IMR-90 (cell line): ENCODE results near the gene COX7A2L. TPM values are rescaled to one million over a fixed set of nuclear protein-coding genes. Genes with fewer than 3 reads are reported as not detected.

Experiments
- ATAC-seq: fragments of 200-7000 bp; cut with Tn5 transposase; 2 replicates; pipeline ENCODE4 v1.9.1; 2020; ENCODE audit warnings: low read depth, mild to moderate bottlenecking, moderate library complexity
- BruUV-seq: library from RNA; stranded (reverse); fragments of 400-500 nt; replicated peaks from 2 replicates; lab custom pipeline; 2021; lab: Mats Ljungman, UMichigan
- CTCF ChIA-PET: fragments of 300-600 bp; formaldehyde crosslinking; extraction: SDS; loops from one replicate; lab custom pipeline; 2021; ENCODE audit warnings: antibody characterized with exemption; lab: Yijun Ruan, JAX
- POLR2A ChIA-PET: fragments of 300-600 bp; sonication (Branson Sonifier 250); formaldehyde crosslinking; loops from one replicate; lab custom pipeline; 2022; ENCODE audit warnings: antibody characterized with exemption; ENCODE audit not compliant: unreplicated experiment; lab: Charles Lee
- DNase-seq: peaks from one replicate; pipeline ENCODE4 v3.0.0; 2013
- H2AFZ ChIP-seq: replicated peaks from 2 replicates; pipeline ENCODE3; 2013; ENCODE audit warnings: low read length, mild to moderate bottlenecking; ENCODE audit not compliant: poor library complexity
- H2AK5ac ChIP-seq: 2 replicates; pipeline ENCODE4 v1.6.1; 2013; ENCODE audit warnings: low read depth, low read length, inconsistent platforms
- H2AK9ac ChIP-seq: replicated peaks from 2 replicates; pipeline ENCODE3; 2013; ENCODE audit warnings: mild to moderate bottlenecking, low read depth, low read length, moderate library complexity; ENCODE audit not compliant: poor library complexity
- H2BK120ac ChIP-seq: 2 replicates; pipeline ENCODE4 v1.6.1; 2013; ENCODE audit warnings: low read depth, low read length, inconsistent platforms
- H2BK15ac ChIP-seq: 3 replicates; pipeline ENCODE4 v1.6.1; 2013; ENCODE audit warnings: low read depth, low read length, inconsistent platforms
- H2BK20ac ChIP-seq: 2 replicates; pipeline ENCODE4 v1.6.1; 2013; ENCODE audit warnings: low read depth, mild to moderate bottlenecking, inconsistent platforms, low read length, moderate library complexity
- H2BK5ac ChIP-seq: 2 replicates; pipeline ENCODE4 v1.6.1; 2013; ENCODE audit warnings: mild to moderate bottlenecking, low read depth, low read length, inconsistent platforms; ENCODE audit not compliant: poor library complexity, severe bottlenecking
- H3K14ac ChIP-seq: replicated peaks from 2 replicates; pipeline ENCODE4 v1.6.1; 2013; ENCODE audit warnings: low read depth, low read length, inconsistent platforms
- H3K18ac ChIP-seq: 2 replicates; pipeline ENCODE4 v1.6.1; 2013; ENCODE audit warnings: low read depth, low read length, control low read depth
- H3K23ac ChIP-seq: 2 replicates; pipeline ENCODE4 v1.6.1; 2013; ENCODE audit warnings: low read depth, low read length, inconsistent platforms
- H3K27ac ChIP-seq: 2 replicates; pipeline ENCODE4 v1.5.1; 2013; ENCODE audit warnings: mild to moderate bottlenecking, control low read depth, low read length; ENCODE audit not compliant: insufficient read depth
- H3K27me3 ChIP-seq: 2 replicates; pipeline ENCODE4 v1.6.1; 2013; ENCODE audit warnings: low read length; ENCODE audit not compliant: control insufficient read depth, insufficient read depth
- H3K36me3 ChIP-seq: 2 replicates; pipeline ENCODE4 v1.6.1; 2013; ENCODE audit warnings: low read length, mixed read lengths; ENCODE audit not compliant: control insufficient read depth, insufficient read depth
- H3K4ac ChIP-seq: 2 replicates; pipeline ENCODE4 v1.6.1; 2013; ENCODE audit warnings: low read depth, low read length, inconsistent platforms
- H3K4me1 ChIP-seq: 2 replicates; pipeline ENCODE4 v1.6.1; 2013; ENCODE audit warnings: low read length, mixed read lengths; ENCODE audit not compliant: control insufficient read depth, insufficient read depth
- H3K4me2 ChIP-seq: 2 replicates; pipeline ENCODE4 v1.6.1; 2013; ENCODE audit warnings: low read depth, mild to moderate bottlenecking, control low read depth, low read length, moderate library complexity
- H3K4me3 ChIP-seq: 2 replicates; pipeline ENCODE4 v1.5.1; 2013; ENCODE audit warnings: low read depth, mild to moderate bottlenecking, control low read depth, low read length, moderate library complexity; ENCODE audit not compliant: insufficient read depth
- H3K56ac ChIP-seq: 2 replicates; pipeline ENCODE4 v1.6.1; 2013; ENCODE audit warnings: low read length, inconsistent platforms; ENCODE audit not compliant: insufficient read depth; ENCODE audit errors: extremely low read depth
- H3K79me1 ChIP-seq, 2 experiments: 2 replicates each; pipeline ENCODE4 v1.6.1; 2013; ENCODE audit warnings: low read length in 2 of 2, inconsistent platforms in 1 of 2, low read depth in 1 of 2
- H3K9ac ChIP-seq: 2 replicates; pipeline ENCODE4 v1.6.1; 2013; ENCODE audit warnings: low read depth, low read length, control low read depth
- H3K9me1 ChIP-seq: 2 replicates; pipeline ENCODE4 v1.6.1; 2013; ENCODE audit warnings: low read length, inconsistent platforms; ENCODE audit not compliant: insufficient read depth
- H3K9me3 ChIP-seq: 2 replicates; pipeline ENCODE4 v1.6.1; 2013; ENCODE audit warnings: low read length; ENCODE audit not compliant: control insufficient read depth, insufficient read depth
- H4K20me1 ChIP-seq: 2 replicates; pipeline ENCODE4 v1.6.1; 2013; ENCODE audit warnings: low read length, inconsistent platforms; ENCODE audit not compliant: insufficient read depth
- H4K5ac ChIP-seq: 2 replicates; pipeline ENCODE4 v1.6.1; 2013; ENCODE audit warnings: mild to moderate bottlenecking, low read depth, low read length, control low read depth
- H4K8ac ChIP-seq, 2 experiments: 2 replicates each; pipeline ENCODE4 v1.6.1; 2013; ENCODE audit warnings: low read depth in 2 of 2, low read length in 2 of 2, control low read depth in 1 of 2, inconsistent platforms in 1 of 2
- H4K91ac ChIP-seq: 2 replicates; pipeline ENCODE4 v1.6.1; 2013; ENCODE audit warnings: low read depth, low read length, inconsistent platforms; ENCODE audit not compliant: insufficient read depth
- CEBPB ChIP-seq: IDR thresholded peaks from 2 replicates; pipeline ENCODE4 v1.6.1; 2012; ENCODE audit warnings: low read depth, low read length, improper control_type of control experiment
- FOS ChIP-seq: fragments of 150-350 bp; IDR thresholded peaks from 2 replicates; pipeline ENCODE4 v1.6.1; 2016; ENCODE audit warnings: low read depth, low read length
- MAFK ChIP-seq: IDR thresholded peaks from 2 replicates; pipeline ENCODE4 v1.6.1; 2012; ENCODE audit warnings: low read depth, low read length, improper control_type of control experiment
- MXI1 ChIP-seq: IDR thresholded peaks from 2 replicates; pipeline ENCODE4 v1.6.1; 2012; ENCODE audit warnings: low read depth, mild to moderate bottlenecking, low read length, moderate library complexity, borderline replicate concordance
- NFE2L2 ChIP-seq: fragments of 150-350 bp; IDR thresholded peaks from 2 replicates; pipeline ENCODE4 v1.6.1; 2016; ENCODE audit warnings: low read depth, mild to moderate bottlenecking, low read length
- RFX5 ChIP-seq: IDR thresholded peaks from 2 replicates; pipeline ENCODE4 v1.8.0; 2012; ENCODE audit warnings: low read depth, mild to moderate bottlenecking, low read length, moderate library complexity
- WGBS, 2 experiments: methylation state at CpG; one replicate each; pipeline versions ENCODE4 v1.1.5 to v1.1.7; 2013; ENCODE audit warnings: missing lambda C conversion rate in 2 of 2; ENCODE audit not compliant: insufficient read length in 1 of 2; ENCODE audit errors: extremely low coverage in 2 of 2; 5-methylcytosine and 5-hydroxymethylcytosine counted together
- dilution Hi-C: fragments of 300-500 bp; cut with HindIII; formaldehyde crosslinking; loops from one replicate; pipeline ENCODE4 v1.14.3; 2018; ENCODE audit warnings: low sequenced_read_pairs; ENCODE audit not compliant: unreplicated experiment
- in situ Hi-C: fragments of 300-500 bp; cut with MboI; formaldehyde crosslinking; loops from 3 replicates; pipeline ENCODE4 v1.14.3; 2019; ENCODE audit warnings: low sequenced_read_pairs, inconsistent platforms, mixed read lengths
- intact Hi-C: fragments of 100-400 bp; cut with micrococcal nuclease; formaldehyde crosslinking; loops from 2 replicates; pipeline ENCODE4 v1.10.0; 2022
- polyA plus RNA-seq, 3 experiments: library from polyadenylated mRNA; depleted of rRNA; stranded (reverse); fragments of >200 nt; gene quantifications; 2 replicates each; pipeline ENCODE4 v1.2.3, GENCODE V29; 2012; ENCODE audit warnings: low replicate concordance in 1 of 3
- total RNA-seq: library from RNA; depleted of rRNA; stranded (reverse); fragments of >200 nt; gene quantifications from 2 replicates; pipeline ENCODE4 v1.2.3, GENCODE V29; 2012
- TF ChIP-seq, protein P1 (sequence below): conservative IDR thresholded peaks from 2 replicates; pipeline ENCODE4 v1.5.1; 2012; ENCODE audit warnings: mild to moderate bottlenecking, low read depth, low read length, improper control_type of control experiment

The COX7A2L gene
- total and polyA plus RNA-seq, 2 of the 4 experiments (the other 2 are of a cell fraction) = 123 to 132 TPM

DNA sequence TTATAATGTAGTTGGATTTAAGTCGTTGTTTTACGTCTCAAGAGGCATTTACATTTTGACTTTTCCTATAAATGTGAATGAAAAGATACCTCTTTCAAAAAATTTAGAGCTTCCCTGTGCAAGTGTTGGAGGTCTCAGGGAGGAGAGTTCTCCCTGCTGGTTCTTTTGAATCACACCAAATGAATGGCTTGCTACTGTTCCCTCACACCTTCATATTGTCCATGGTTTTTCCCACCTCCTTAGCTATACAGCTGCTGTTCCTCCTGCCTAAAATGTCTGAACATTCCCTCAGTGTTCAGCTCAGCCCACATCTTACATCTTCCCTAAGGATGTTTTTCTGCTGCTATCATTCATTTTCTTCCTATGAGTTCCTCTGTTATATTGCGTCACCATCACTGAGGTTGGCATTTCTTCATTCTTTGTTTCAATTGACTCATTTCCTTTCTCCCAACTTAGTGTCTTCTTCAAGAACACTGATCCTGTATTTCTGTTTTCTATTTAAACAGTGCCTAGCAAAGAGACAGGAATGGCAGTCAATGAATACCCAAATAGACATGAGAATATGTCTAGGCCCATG is 46.0 kb downstream of the COX7A2L start:
- H4K91ac ChIP-seq = peak overlapping the region; percentile 68
- H3K23ac ChIP-seq = peak overlapping the region; percentile 90
- peaks cover 12% of the 10 kb centered on the region for H3K9me1 ChIP-seq
- peaks cover 10% of the 10 kb centered on the region for H3K4me1 ChIP-seq
- H2BK120ac ChIP-seq = peak overlapping the region; percentile 95
- no TSS peak for BruUV-seq
- ChIA-PET CTCF (interaction anchor here (0.6 kb wide), 1 partner anchor 101 kb away, joined by 3 read pairs; no protein-coding TSS in a partner anchor), POLR2A (no interaction called here)
- no peak overlapping the region for H3K4me3 ChIP-seq
- ATAC-seq = peak; percentile 93
- no peak overlapping the region for H2AK9ac ChIP-seq
- peak; percentile 100 for TF ChIP-seq CEBPB
- TF ChIP-seq MAFK = peak; percentile 23; the same call in 1 of the 2 replicates
- peak; percentile 63 for TF ChIP-seq FOS
- TF ChIP-seq, protein P1, sequence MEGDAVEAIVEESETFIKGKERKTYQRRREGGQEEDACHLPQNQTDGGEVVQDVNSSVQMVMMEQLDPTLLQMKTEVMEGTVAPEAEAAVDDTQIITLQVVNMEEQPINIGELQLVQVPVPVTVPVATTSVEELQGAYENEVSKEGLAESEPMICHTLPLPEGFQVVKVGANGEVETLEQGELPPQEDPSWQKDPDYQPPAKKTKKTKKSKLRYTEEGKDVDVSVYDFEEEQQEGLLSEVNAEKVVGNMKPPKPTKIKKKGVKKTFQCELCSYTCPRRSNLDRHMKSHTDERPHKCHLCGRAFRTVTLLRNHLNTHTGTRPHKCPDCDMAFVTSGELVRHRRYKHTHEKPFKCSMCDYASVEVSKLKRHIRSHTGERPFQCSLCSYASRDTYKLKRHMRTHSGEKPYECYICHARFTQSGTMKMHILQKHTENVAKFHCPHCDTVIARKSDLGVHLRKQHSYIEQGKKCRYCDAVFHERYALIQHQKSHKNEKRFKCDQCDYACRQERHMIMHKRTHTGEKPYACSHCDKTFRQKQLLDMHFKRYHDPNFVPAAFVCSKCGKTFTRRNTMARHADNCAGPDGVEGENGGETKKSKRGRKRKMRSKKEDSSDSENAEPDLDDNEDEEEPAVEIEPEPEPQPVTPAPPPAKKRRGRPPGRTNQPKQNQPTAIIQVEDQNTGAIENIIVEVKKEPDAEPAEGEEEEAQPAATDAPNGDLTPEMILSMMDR = no peak
- TF ChIP-seq RFX5 = no peak
- no peak for TF ChIP-seq MXI1
- TF ChIP-seq NFE2L2 = no peak
- peak overlapping the region; percentile 74 to 91 for H4K8ac ChIP-seq
- dilution Hi-C loops = no loop called here
- peak overlapping the region; percentile 88 for H2BK20ac ChIP-seq
- peak overlapping the region; percentile 81 for H3K27ac ChIP-seq
- DNase-seq = peak; percentile 96
- peak overlapping the region; percentile 63; the same call in 1 of the 2 replicates for H3K4me2 ChIP-seq
- peak overlapping the region; percentile 28 for H2AFZ ChIP-seq
- H3K9me3 ChIP-seq = no peaks in the 10 kb centered on the region
- H2AK5ac ChIP-seq = peak overlapping the region; percentile 50
- peak overlapping the region; percentile 90 for H3K18ac ChIP-seq
- H4K5ac ChIP-seq = peak overlapping the region; percentile 88; the same call in 1 of the 2 replicates
- H2BK15ac ChIP-seq = peak overlapping the region; percentile 33; the same call in 2 of the 3 replicates
- peak overlapping the region; percentile 94 for H3K14ac ChIP-seq
- no CpG with 5 or more reads among the region's 3 CpGs for WGBS, 2 experiments
- intact Hi-C loops = no loop called here
- peak overlapping the region; percentile 69 for H3K56ac ChIP-seq
- H2BK5ac ChIP-seq = peak overlapping the region; percentile 97
- no peaks in the 10 kb centered on the region for H3K27me3 ChIP-seq
- H3K36me3 ChIP-seq = peaks cover 7% of the 10 kb centered on the region
- H3K79me1 ChIP-seq = peaks cover 0 to 12% of the 10 kb centered on the region in 2 experiments; a peak in 2 of 4 replicates
- peak overlapping the region; percentile 92 for H3K4ac ChIP-seq
- H4K20me1 ChIP-seq = no peaks in the 10 kb centered on the region
- peak overlapping the region; percentile 50; the same call in 1 of the 2 replicates for H3K9ac ChIP-seq
- in situ Hi-C loops = no loop called here
